Uterus (tissue), 4 donors: Measurements from ENCODE around the gene PI4K2A. TPM values are rescaled to one million over a fixed set of nuclear protein-coding genes. Genes with fewer than 3 reads are reported as not detected.

Experiments used
- DNase-seq, 2 donors: peaks; one replicate each; pipeline ENCODE4 v3.0.0-alpha.2; 2019 to 2020
- H3K27ac ChIP-seq, 2 donors: fragments of 200-600 bp; sonication (generic); 1 replicate in 1 of 2; 2 replicates in 1 of 2; pipeline ENCODE4 v1.5.1; 2016 to 2018
- H3K27me3 ChIP-seq, 2 donors: fragments of 200-600 bp; sonication (generic); one replicate each; pipeline ENCODE4 v1.5.1; 2018 to 2019; ENCODE audit warnings: control low read depth in 1 of 2
- H3K36me3 ChIP-seq, 2 donors: fragments of 200-600 bp; sonication (generic); one replicate each; pipeline ENCODE4 v1.5.1; 2019; ENCODE audit warnings: control low read depth in 1 of 2
- H3K4me1 ChIP-seq, 2 donors: fragments of 200-600 bp; sonication (generic); one replicate each; pipeline ENCODE4 v1.5.1; 2018 to 2019; ENCODE audit warnings: control low read depth in 1 of 2
- H3K4me3 ChIP-seq, 2 donors: fragments of 200-600 bp; sonication (generic); 1 replicate in 1 of 2; 2 replicates in 1 of 2; pipeline ENCODE4 v1.5.1; 2018 to 2019; ENCODE audit warnings: mild to moderate bottlenecking in 1 of 2
- H3K9me3 ChIP-seq, 2 donors: fragments of 200-600 bp; sonication (generic); one replicate each; pipeline ENCODE4 v1.5.1; 2019; ENCODE audit warnings: control low read depth in 1 of 2
- CTCF ChIP-seq, 4 experiments: fragments of 200-600 bp in 2 of 4; fragments of 450-650 bp in 2 of 4; sonication (generic) in 2 of 4; IDR thresholded peaks; one replicate each; pipeline ENCODE4 v1.5.1; 2016 to 2019; ENCODE audit warnings: antibody characterized with exemption in 4 of 4, mild to moderate bottlenecking in 2 of 4, moderate library complexity in 1 of 4
- POLR2A ChIP-seq, 2 donors: fragments of 450-650 bp; IDR thresholded peaks; one replicate each; pipeline ENCODE4 v1.6.1; 2016; ENCODE audit warnings: antibody characterized with exemption in 2 of 2, mild to moderate bottlenecking in 1 of 2, moderate library complexity in 1 of 2
- intact Hi-C: fragments of 100-400 bp; cut with DNase I; formaldehyde crosslinking; loops from one replicate; pipeline ENCODE4 v1.15.1; 2023; ENCODE audit warnings: low total_unique reads
- total RNA-seq, 4 donors: library from RNA; depleted of rRNA in 3 of 4; stranded (reverse); fragments of >200 nt in 3 of 4; gene quantifications; one replicate each; pipeline versions ENCODE4 v1.1.0 to v1.2.4, GENCODE V29; 2014 to 2023
- donor health status: DM: yes; HTN: yes; CAD: no.

The PI4K2A gene
- total RNA-seq, 4 donors from 2014 or later, result 5.6 to 14.7 (median 11.9) TPM

- no peak for TF ChIP-seq CTCF (IDR thresholded peaks at IDR 0.05)
- no peak for TF ChIP-seq POLR2A (IDR thresholded peaks at IDR 0.05)
- H3K9me3 ChIP-seq, result no peaks in the 10 kb centered on the region
- H3K27me3 ChIP-seq, result no peaks in the 10 kb centered on the region
- peaks cover 0 to 5% of the 10 kb centered on the region in 2 donors for H3K4me1 ChIP-seq
- no peak for DNase-seq
- H3K4me3 ChIP-seq, result no peak overlapping the region
- intact Hi-C loops, result no loop called here
- H3K27ac ChIP-seq, result peak overlapping the region in 1 of 2 donors; percentile 29
- no peaks in the 10 kb centered on the region for H3K36me3 ChIP-seq
Measured at GRCh38 chr10:97707134-97707861, 66.8 kb downstream of the PI4K2A start.

- intact Hi-C loops, result no loop called here
- peaks cover 0 to 5% of the 10 kb centered on the region in 2 donors for H3K4me1 ChIP-seq
- H3K9me3 ChIP-seq, result no peaks in the 10 kb centered on the region
- H3K4me3 ChIP-seq, result no peak overlapping the region
- TF ChIP-seq POLR2A (IDR thresholded peaks at IDR 0.05) (no peak), CTCF (IDR thresholded peaks at IDR 0.05) (no peak)
- H3K27ac ChIP-seq, result no peak overlapping the region
- no peaks in the 10 kb centered on the region for H3K27me3 ChIP-seq
- DNase-seq, result no peak
- H3K36me3 ChIP-seq, result no peaks in the 10 kb centered on the region
Measured at GRCh38 chr10:97708167-97708566, 67.7 kb downstream of the PI4K2A start.

- peak overlapping the region; percentile 71 to 80 for H3K27ac ChIP-seq
- peak overlapping the region in 1 of 2 donors; percentile 2 for H3K4me3 ChIP-seq
- no peaks in the 10 kb centered on the region for H3K9me3 ChIP-seq
- DNase-seq, result peak; percentile 87 to 90
- intact Hi-C loops, result no loop called here
- H3K4me1 ChIP-seq, result peaks cover 0 to 5% of the 10 kb centered on the region in 2 donors
- no peak for TF ChIP-seq POLR2A (IDR thresholded peaks at IDR 0.05)
- peak; percentile 70 to 78 (median 75) for TF ChIP-seq CTCF (IDR thresholded peaks at IDR 0.05)
- no peaks in the 10 kb centered on the region for H3K36me3 ChIP-seq
- H3K27me3 ChIP-seq, result no peaks in the 10 kb centered on the region
Measured at GRCh38 chr10:97708976-97709946, 68.8 kb downstream of the PI4K2A start.

- no peak for DNase-seq
- Histone ChIP-seq H3K27me3 (no peaks in the 10 kb centered on the region), H3K4me3 (no peak overlapping the region), H3K4me1 (peaks cover 5 to 9% of the 10 kb centered on the region in 2 donors), H3K9me3 (no peaks in the 10 kb centered on the region), H3K27ac (peak overlapping the region; percentile 95 to 98), H3K36me3 (no peaks in the 10 kb centered on the region)
- intact Hi-C loops, result no loop called here
- no peak for TF ChIP-seq POLR2A (IDR thresholded peaks at IDR 0.05)
- no peak for TF ChIP-seq CTCF (IDR thresholded peaks at IDR 0.05)
Measured at GRCh38 chr10:97711640-97712572, 71.4 kb downstream of the PI4K2A start.
